Upper lobe of left lung (tissue), 4 donors: ENCODE data around the gene LRCH1.

Source experiments
- CTCF ChIP-seq, 6 experiments: fragments of 450-650 bp in 4 of 6; fragments of 200-600 bp in 2 of 6; sonication (generic) in 2 of 6; IDR thresholded peaks; one replicate each; pipeline ENCODE4 v1.5.1; 2016 to 2019; ENCODE audit warnings: antibody characterized with exemption in 6 of 6
- POLR2A ChIP-seq, 4 donors: fragments of 450-650 bp; IDR thresholded peaks; one replicate each; pipeline ENCODE4 v1.5.1; 2016 to 2017; ENCODE audit warnings: antibody characterized with exemption in 4 of 4, mild to moderate bottlenecking in 2 of 4

- TF ChIP-seq POLR2A (IDR thresholded peaks at IDR 0.05) (no peak), CTCF (IDR thresholded peaks at IDR 0.05) (no peak)
These were observed 8.8 kb upstream of the LRCH1 start for GRCh38 chr13:46544208-46544607.
